Spleen (tissue), 11 donors: ENCODE measurements around the gene HORMAD2. TPM values are rescaled to one million over a fixed set of nuclear protein-coding genes. Genes with fewer than 3 reads are reported as not detected.
"Not testable (repeated sequence)": the region's sequence is repeated elsewhere in the genome, so short reads cannot be mapped to it uniquely, and the experiment has no call there.

Experiments
- DNase-seq: peaks from one replicate; pipeline ENCODE4 v3.0.0-alpha.2; 2020
- H3K27ac ChIP-seq, 8 donors: fragments of 200-600 bp; sonication (generic) in 7 of 8; 1 replicate in 4 of 8; 2 replicates in 4 of 8; pipeline versions ENCODE4 v1.5.0 to v1.8.0; 2016 to 2021; ENCODE audit warnings: inconsistent platforms in 4 of 8, mild to moderate bottlenecking in 4 of 8, moderate library complexity in 1 of 8
- H3K27me3 ChIP-seq, 7 donors: fragments of 200-600 bp; sonication (generic) in 6 of 7; replicated peaks in 1 of 7; 1 replicate in 4 of 7; 2 replicates in 3 of 7; pipeline versions ENCODE4 v1.5.0 to v1.8.0; 2016 to 2021; ENCODE audit warnings: inconsistent platforms in 3 of 7, mild to moderate bottlenecking in 1 of 7
- H3K36me3 ChIP-seq, 6 donors: fragments of 200-600 bp; sonication (generic) in 5 of 6; 1 replicate in 4 of 6; 2 replicates in 2 of 6; pipeline versions ENCODE4 v1.5.0 to v1.8.0; 2016 to 2021; ENCODE audit warnings: inconsistent platforms in 2 of 6
- H3K4me1 ChIP-seq, 6 donors: fragments of 200-600 bp; sonication (generic) in 5 of 6; 1 replicate in 3 of 6; 2 replicates in 3 of 6; pipeline versions ENCODE4 v1.5.0 to v1.8.0; 2016 to 2021; ENCODE audit warnings: inconsistent platforms in 3 of 6
- H3K4me3 ChIP-seq, 8 donors: fragments of 200-600 bp; sonication (generic) in 7 of 8; 1 replicate in 4 of 8; 2 replicates in 4 of 8; pipeline versions ENCODE4 v1.5.0 to v1.8.0; 2016 to 2021; ENCODE audit warnings: inconsistent platforms in 4 of 8, mild to moderate bottlenecking in 4 of 8, moderate library complexity in 2 of 8
- H3K9me3 ChIP-seq, 8 donors: fragments of 200-600 bp; sonication (generic) in 7 of 8; 1 replicate in 4 of 8; 2 replicates in 4 of 8; pipeline versions ENCODE4 v1.5.0 to v1.8.0; 2016 to 2021; ENCODE audit warnings: inconsistent platforms in 4 of 8
- CTCF ChIP-seq, 11 experiments: fragments of 200-600 bp in 7 of 11; fragments of 450-650 bp in 4 of 11; sonication (generic) in 4 of 11; IDR thresholded peaks in 8 of 11; conservative IDR thresholded peaks in 3 of 11; 1 replicate in 7 of 11; 2 replicates in 4 of 11; pipeline versions ENCODE4 v1.4.0 to v1.8.0; 2016 to 2021; ENCODE audit warnings: antibody characterized with exemption in 11 of 11, inconsistent platforms in 4 of 11, mild to moderate bottlenecking in 1 of 11
- POLR2A ChIP-seq, 3 donors: fragments of 450-650 bp; IDR thresholded peaks; one replicate each; pipeline ENCODE4 v1.5.1; 2017; ENCODE audit warnings: antibody characterized with exemption in 3 of 3, mild to moderate bottlenecking in 1 of 3
- POLR2AphosphoS5 ChIP-seq, 3 donors: sonication (generic); formaldehyde crosslinking; IDR thresholded peaks; one replicate each; pipeline ENCODE4 v1.5.1; 2017; ENCODE audit warnings: antibody characterized with exemption in 3 of 3
- WGBS, 5 donors: extraction: QIAGEN DNeasy Blood & Tissue Kit in 3 of 5; methylation state at CpG; one replicate each; pipeline versions ENCODE4 v1.1.5 to v1.1.7; 2013 to 2018; 5-methylcytosine and 5-hydroxymethylcytosine counted together
- intact Hi-C: fragments of 100-400 bp; cut with DNase I; formaldehyde crosslinking; loops from one replicate; pipeline ENCODE4 v1.15.0; 2023; ENCODE audit warnings: low total_unique reads
- polyA plus RNA-seq, 3 donors: library from polyadenylated mRNA; stranded (reverse); fragments of 200-250 nt; gene quantifications; one replicate each; pipeline ENCODE4 v1.2.1, GENCODE V29; 2013
- total RNA-seq, 7 donors: library from RNA; depleted of rRNA in 3 of 7; stranded (reverse); fragments of >200 nt in 3 of 7; fragmentation: NEBNext Ultra II Directional in 4 of 7; extraction: Animal tissue kit (Norgen Biotek cat#: 25700) in 4 of 7; gene quantifications; one replicate each; pipeline versions ENCODE4 v1.1.0 to v1.2.1, GENCODE V29; 2016 to 2021
- donor health status: healthy with polysubstance abuse.
- donor health status: DM: no; HTN: no; CAD: no; lungs with moderate emphysema.
- donor health status: DM: no; HTN: no; CAD: no.
- donor health status: Bipolar disorder and iron deficiency.
- donor health status: healthy.
- donor health status: DM: no; HTN: no; CAD: no.
- donor health status: DM: yes; HTN: yes; CAD: no.

The HORMAD2 gene
- total and polyA plus RNA-seq, 10 donors, result not detected

GRCh38 chr22:30212996-30213441, 132.8 kb downstream of the HORMAD2 start:
- TF ChIP-seq POLR2AphosphoS5 (IDR thresholded peaks at IDR 0.05) (no peak), CTCF (IDR thresholded peaks at IDR 0.05 in 8 of 11, conservative IDR thresholded peaks at IDR 0.05 in 3 of 11) (no peak), POLR2A (IDR thresholded peaks at IDR 0.05) (no peak)
- Histone ChIP-seq H3K27me3 (no peaks in the 10 kb centered on the region), H3K27ac (peak overlapping the region in 7 of 8 donors; percentile 48 to 81 (median 79)), H3K9me3 (no peaks in the 10 kb centered on the region), H3K4me1 (peaks cover 15 to 46% (median 28%) of the 10 kb centered on the region in 6 donors), H3K36me3 (no peaks in the 10 kb centered on the region), H3K4me3 (peak overlapping the region in 1 of 8 donors; percentile 38)
- peak; percentile 74 for DNase-seq
- intact Hi-C loops, result no loop called here
- 47 to 61% (median 58%) methylated on average over 5 to 8 of the region's 8 CpGs for WGBS, 5 donors

GRCh38 chr22:30214703-30215407, 134.6 kb downstream of the HORMAD2 start:
- H3K36me3 ChIP-seq, result no peaks in the 10 kb centered on the region
- no peak overlapping the region for H3K4me3 ChIP-seq
- peaks cover 12 to 41% (median 23%) of the 10 kb centered on the region in 6 donors for H3K4me1 ChIP-seq
- no peak overlapping the region for H3K27ac ChIP-seq
- TF ChIP-seq POLR2AphosphoS5 (IDR thresholded peaks at IDR 0.05) (no peak), CTCF (IDR thresholded peaks at IDR 0.05 in 8 of 11, conservative IDR thresholded peaks at IDR 0.05 in 3 of 11) (no peak), POLR2A (IDR thresholded peaks at IDR 0.05) (no peak)
- WGBS, 5 donors, result 71 to 78% (median 74%) methylated on average over 12 of the region's 12 CpGs
- intact Hi-C loops, result no loop called here
- peak; percentile 65 for DNase-seq
- H3K27me3 ChIP-seq, result no peaks in the 10 kb centered on the region
- no peaks in the 10 kb centered on the region for H3K9me3 ChIP-seq

GRCh38 chr22:30216272-30216671, 136.0 kb downstream of the HORMAD2 start:
- H3K4me3 ChIP-seq, intact Hi-C loops, H3K27me3 ChIP-seq, H3K9me3 ChIP-seq, H3K27ac ChIP-seq, H3K36me3 ChIP-seq: not testable (repeated sequence)
- DNase-seq, result peak; percentile 6
- 92 to 95% (median 94%) methylated on average over 3 of the region's 3 CpGs for WGBS, 5 donors
- H3K4me1 ChIP-seq, result peaks cover 19 to 55% (median 37%) of the 10 kb centered on the region in 6 donors

- no peaks in the 10 kb centered on the region for H3K27me3 ChIP-seq
- no peaks in the 10 kb centered on the region for H3K36me3 ChIP-seq
- H3K4me3 ChIP-seq, result no peak overlapping the region
- H3K4me1 ChIP-seq, result peaks cover 19 to 57% (median 42%) of the 10 kb centered on the region in 6 donors
- no peaks in the 10 kb centered on the region for H3K9me3 ChIP-seq
- 81 to 92% (median 87%) methylated on average over 9 to 10 of the region's 10 CpGs for WGBS, 5 donors
- no peak overlapping the region for H3K27ac ChIP-seq
- TF ChIP-seq CTCF (IDR thresholded peaks at IDR 0.05 in 8 of 11, conservative IDR thresholded peaks at IDR 0.05 in 3 of 11), result no peak
- TF ChIP-seq POLR2AphosphoS5 (IDR thresholded peaks at IDR 0.05), result no peak
- TF ChIP-seq POLR2A (IDR thresholded peaks at IDR 0.05), result no peak
- peak; percentile 31 for DNase-seq
- intact Hi-C loops, result no loop called here
Observed at GRCh38 chr22:30216710-30217109, 136.4 kb downstream of the HORMAD2 start.
